CD4-positive, CD25-positive, alpha-beta regulatory T cell (primary cell): ENCODE data around the gene CXCL13. TPM values are rescaled to one million over a fixed set of nuclear protein-coding genes. Genes with fewer than 3 reads are reported as not detected.
"Not testable (repeated sequence)": the region's sequence is repeated elsewhere in the genome, so short reads cannot be mapped to it uniquely, and the experiment has no call there.

Experiments
- ATAC-seq, 2 donors: fragments of 150-1000 bp; cut with Tn5 transposase; one replicate each; pipeline ENCODE4 v1.10.0; 2021; ENCODE audit warnings: low read depth in 2 of 2, moderate number of reproducible peaks in 2 of 2, moderate library complexity in 1 of 2
- DNase-seq, 3 donors: peaks; one replicate each; pipeline versions ENCODE4 v3.0.0 to v3.0.0-alpha.2; 2012 to 2022; ENCODE audit warnings: mixed read lengths in 1 of 3
- H3K27ac ChIP-seq: one replicate; pipeline ENCODE4 v1.7.0; 2013; ENCODE audit warnings: mild to moderate bottlenecking, low read length; ENCODE audit not compliant: insufficient read depth, poor library complexity, severe bottlenecking
- H3K27me3 ChIP-seq: one replicate; pipeline ENCODE4 v1.7.0; 2013; ENCODE audit warnings: low read length; ENCODE audit not compliant: control insufficient read depth, insufficient read depth
- H3K36me3 ChIP-seq: one replicate; pipeline ENCODE4 v1.7.0; 2013; ENCODE audit warnings: mild to moderate bottlenecking, low read length, moderate library complexity; ENCODE audit not compliant: control insufficient read depth, insufficient read depth
- H3K4me1 ChIP-seq: 2 replicates; pipeline ENCODE4 v1.7.0; 2013; ENCODE audit warnings: mild to moderate bottlenecking, low read length; ENCODE audit not compliant: insufficient read depth, control insufficient read depth, poor library complexity, severe bottlenecking
- H3K4me3 ChIP-seq: one replicate; pipeline ENCODE4 v1.7.0; 2013; ENCODE audit warnings: low read depth, mild to moderate bottlenecking, low read length, moderate library complexity
- H3K9me3 ChIP-seq, 2 experiments: 1 replicate in 1 of 2; 2 replicates in 1 of 2; pipeline ENCODE4 v1.7.0; 2013; ENCODE audit warnings: low read length in 2 of 2, mild to moderate bottlenecking in 1 of 2, moderate library complexity in 1 of 2; ENCODE audit not compliant: control insufficient read depth in 2 of 2
- H3K27ac Mint-ChIP-seq, 3 donors: one replicate each; pipeline ENCODE4 v1.8.0; 2020 to 2022; ENCODE audit warnings: mild to moderate bottlenecking in 3 of 3, mixed read lengths in 3 of 3, moderate library complexity in 2 of 3
- H3K27me3 Mint-ChIP-seq: one replicate; pipeline ENCODE4 v1.8.0; 2022; ENCODE audit warnings: mild to moderate bottlenecking, mixed read lengths
- H3K36me3 Mint-ChIP-seq: one replicate; pipeline ENCODE4 v1.8.0; 2020; ENCODE audit warnings: mixed read lengths
- H3K4me1 Mint-ChIP-seq, 4 donors: one replicate each; pipeline ENCODE4 v1.8.0; 2020 to 2022; ENCODE audit warnings: mixed read lengths in 4 of 4, mild to moderate bottlenecking in 1 of 4
- H3K4me3 Mint-ChIP-seq, 4 donors: one replicate each; pipeline ENCODE4 v1.8.0; 2020 to 2022; ENCODE audit warnings: mild to moderate bottlenecking in 4 of 4, mixed read lengths in 4 of 4, moderate library complexity in 3 of 4
- H3K9me3 Mint-ChIP-seq, 7 donors: one replicate each; pipeline ENCODE4 v1.8.0; 2020 to 2022; ENCODE audit warnings: mixed read lengths in 7 of 7, mild to moderate bottlenecking in 3 of 7, moderate library complexity in 2 of 7
- polyA plus RNA-seq, 4 donors: library from polyadenylated mRNA; unstranded; fragments of 300-500 nt; fragmentation: Illumina TruSeq; gene quantifications; one replicate each; pipeline ENCODE4 v1.2.3, GENCODE V29; 2021
- total RNA-seq: library from RNA; stranded (reverse); gene quantifications from one replicate; pipeline ENCODE4 v1.2.3, GENCODE V29; 2022

CXCL13 gene
- total and polyA plus RNA-seq, 5 donors from 2014 or later: not detected

- no peaks in the 10 kb centered on the region for H3K36me3 ChIP-seq
- Mint-ChIP-seq H3K9me3 (peaks cover 0 to 3% (median 0%) of the 10 kb centered on the region in 7 donors), H3K4me1 (peaks cover 10 to 14% (median 13%) of the 10 kb centered on the region in 4 donors), H3K4me3 (no peak overlapping the region), H3K36me3 (no peaks in the 10 kb centered on the region), H3K27me3 (peaks cover 14% of the 10 kb centered on the region), H3K27ac (no peak overlapping the region)
- no peaks in the 10 kb centered on the region for H3K9me3 ChIP-seq
- H3K27me3 ChIP-seq: peaks cover 5% of the 10 kb centered on the region
- no peak for ATAC-seq
- H3K27ac ChIP-seq: no peak overlapping the region
- no peak overlapping the region for H3K4me3 ChIP-seq
- DNase-seq: no peak
- no peaks in the 10 kb centered on the region for H3K4me1 ChIP-seq
Observed at GRCh38 chr4:77625485-77625884, 19.9 kb downstream of the CXCL13 start.

GRCh38 chr4:77629885-77630284 is 24.3 kb downstream of the CXCL13 start:
- DNase-seq (peak in 1 of 3 donors; percentile 50), ATAC-seq (no peak)
- no peaks in the 10 kb centered on the region for H3K36me3 Mint-ChIP-seq
- H3K4me3 ChIP-seq: peak overlapping the region; percentile 28
- peak overlapping the region in 2 of 3 donors; percentile 43 to 72 for H3K27ac Mint-ChIP-seq
- H3K27me3 Mint-ChIP-seq: no peaks in the 10 kb centered on the region
- H3K4me3 Mint-ChIP-seq: peak overlapping the region in 2 of 4 donors; percentile 2 to 39
- no peaks in the 10 kb centered on the region for H3K4me1 ChIP-seq
- H3K36me3 ChIP-seq: no peaks in the 10 kb centered on the region
- H3K9me3 ChIP-seq: no peaks in the 10 kb centered on the region
- peaks cover 10 to 18% (median 15%) of the 10 kb centered on the region in 4 donors for H3K4me1 Mint-ChIP-seq
- H3K27ac ChIP-seq: no peak overlapping the region
- no peaks in the 10 kb centered on the region for H3K27me3 ChIP-seq
- H3K9me3 Mint-ChIP-seq: peaks cover 0 to 2% (median 0%) of the 10 kb centered on the region in 7 donors

- H3K4me3 Mint-ChIP-seq: no peak overlapping the region
- H3K27me3 ChIP-seq: no peaks in the 10 kb centered on the region
- no peak overlapping the region for H3K4me3 ChIP-seq
- H3K9me3 Mint-ChIP-seq: peaks cover 0 to 2% (median 0%) of the 10 kb centered on the region in 7 donors
- H3K36me3 Mint-ChIP-seq: no peaks in the 10 kb centered on the region
- peaks cover 10 to 18% (median 15%) of the 10 kb centered on the region in 4 donors for H3K4me1 Mint-ChIP-seq
- no peak for DNase-seq
- no peak for ATAC-seq
- H3K9me3 ChIP-seq: no peaks in the 10 kb centered on the region
- H3K36me3 ChIP-seq: no peaks in the 10 kb centered on the region
- H3K27ac ChIP-seq: no peak overlapping the region
- H3K4me1 ChIP-seq: no peaks in the 10 kb centered on the region
- no peak overlapping the region for H3K27ac Mint-ChIP-seq
- no peaks in the 10 kb centered on the region for H3K27me3 Mint-ChIP-seq
Observed at GRCh38 chr4:77631276-77631675, 25.7 kb downstream of the CXCL13 start.

GRCh38 chr4:77634132-77634785 is 28.6 kb downstream of the CXCL13 start:
- Mint-ChIP-seq H3K36me3 (no peaks in the 10 kb centered on the region), H3K4me1 (peaks cover 8 to 14% (median 12%) of the 10 kb centered on the region in 4 donors), H3K27me3 (no peaks in the 10 kb centered on the region), H3K4me3 (peak overlapping the region in 1 of 4 donors; percentile 8), H3K27ac (no peak overlapping the region), H3K9me3 (peaks cover 0 to 9% (median 0%) of the 10 kb centered on the region in 7 donors)
- no peaks in the 10 kb centered on the region for H3K27me3 ChIP-seq
- ATAC-seq: no peak
- no peak overlapping the region for H3K27ac ChIP-seq
- no peak for DNase-seq
- no peaks in the 10 kb centered on the region for H3K36me3 ChIP-seq
- H3K9me3 ChIP-seq: no peaks in the 10 kb centered on the region
- H3K4me1 ChIP-seq: no peaks in the 10 kb centered on the region
- no peak overlapping the region for H3K4me3 ChIP-seq

GRCh38 chr4:77635246-77635645 is 29.6 kb downstream of the CXCL13 start:
- H3K27ac Mint-ChIP-seq: no peak overlapping the region
- no peaks in the 10 kb centered on the region for H3K4me1 ChIP-seq
- H3K36me3 Mint-ChIP-seq: no peaks in the 10 kb centered on the region
- no peak overlapping the region for H3K4me3 Mint-ChIP-seq
- H3K27me3 ChIP-seq: no peaks in the 10 kb centered on the region
- H3K27me3 Mint-ChIP-seq: peaks cover 1% of the 10 kb centered on the region
- DNase-seq: no peak
- H3K4me3 ChIP-seq: no peak overlapping the region
- no peaks in the 10 kb centered on the region for H3K9me3 ChIP-seq
- no peak for ATAC-seq
- peaks cover under 1 to 5% (median 2%) of the 10 kb centered on the region in 4 donors for H3K4me1 Mint-ChIP-seq
- peaks cover 0 to 9% (median 0%) of the 10 kb centered on the region in 7 donors for H3K9me3 Mint-ChIP-seq
- no peaks in the 10 kb centered on the region for H3K36me3 ChIP-seq
- H3K27ac ChIP-seq: no peak overlapping the region

GRCh38 chr4:77635876-77636275 is 30.3 kb downstream of the CXCL13 start:
- Histone ChIP-seq H3K4me1 (no peaks in the 10 kb centered on the region), H3K36me3 (no peaks in the 10 kb centered on the region), H3K9me3 (no peaks in the 10 kb centered on the region), H3K27me3 (peaks cover 4% of the 10 kb centered on the region), H3K4me3 (no peak overlapping the region), H3K27ac (no peak overlapping the region)
- Mint-ChIP-seq H3K27me3 (peaks cover 5% of the 10 kb centered on the region), H3K4me1 (peaks cover 0 to 3% (median 0%) of the 10 kb centered on the region in 4 donors), H3K27ac (no peak overlapping the region), H3K4me3 (no peak overlapping the region), H3K9me3 (peaks cover 0 to 9% (median 2%) of the 10 kb centered on the region in 7 donors), H3K36me3 (no peaks in the 10 kb centered on the region)
- ATAC-seq (no peak), DNase-seq (no peak)

GRCh38 chr4:77636902-77637301 is 31.3 kb downstream of the CXCL13 start:
- Mint-ChIP-seq H3K36me3 (no peaks in the 10 kb centered on the region), H3K27me3 (peaks cover 5% of the 10 kb centered on the region), H3K9me3 (peaks cover 0 to 9% (median 2%) of the 10 kb centered on the region in 7 donors), H3K4me1 (no peaks in the 10 kb centered on the region), H3K4me3 (no peak overlapping the region), H3K27ac (no peak overlapping the region)
- peak in 1 of 3 donors; percentile 23 for DNase-seq
- no peaks in the 10 kb centered on the region for H3K4me1 ChIP-seq
- no peak overlapping the region for H3K4me3 ChIP-seq
- H3K27me3 ChIP-seq: peaks cover 6% of the 10 kb centered on the region
- H3K9me3 ChIP-seq: no peaks in the 10 kb centered on the region
- no peaks in the 10 kb centered on the region for H3K36me3 ChIP-seq
- no peak overlapping the region for H3K27ac ChIP-seq
- no peak for ATAC-seq

- H3K36me3 ChIP-seq, H3K4me1 ChIP-seq, DNase-seq, H3K27ac Mint-ChIP-seq, H3K4me3 ChIP-seq, H3K4me1 Mint-ChIP-seq, ATAC-seq, H3K9me3 ChIP-seq, H3K4me3 Mint-ChIP-seq, H3K27me3 ChIP-seq, H3K27ac ChIP-seq, H3K36me3 Mint-ChIP-seq: not testable (repeated sequence)
- peaks cover 14% of the 10 kb centered on the region for H3K27me3 Mint-ChIP-seq
- peaks cover 1 to 34% (median 20%) of the 10 kb centered on the region in 7 donors for H3K9me3 Mint-ChIP-seq
Observed at GRCh38 chr4:77644069-77644468, 38.4 kb downstream of the CXCL13 start.
